OCI-LY1 (cell line): Measurements from ENCODE around the gene OLA1.

ENCODE experiments used
- H2AFZ ChIP-seq: fragments of 200-600 bp; sonication (generic), shearing (Covaris generic); 2 replicates; pipeline ENCODE4 v1.6.0; 2014; ENCODE audit warnings: antibody characterized with exemption, mild to moderate bottlenecking, low read length
- H3F3A ChIP-seq: fragments of 200-600 bp; sonication (generic), shearing (Covaris generic); 2 replicates; pipeline ENCODE4 v1.6.0; 2014; ENCODE audit warnings: mild to moderate bottlenecking, antibody characterized with exemption, low read length, moderate library complexity; ENCODE audit not compliant: insufficient read depth
- H3K27ac ChIP-seq: fragments of 200-600 bp; sonication (generic); 2 replicates; pipeline ENCODE4 v1.5.1; 2014; ENCODE audit warnings: low read length, mixed run types, mild to moderate bottlenecking, low read depth; ENCODE audit not compliant: poor library complexity, severe bottlenecking
- H3K27me3 ChIP-seq: fragments of 200-600 bp; sonication (generic); 2 replicates; pipeline ENCODE4 v1.6.0; 2014; ENCODE audit warnings: antibody characterized with exemption, mild to moderate bottlenecking, low read length, moderate library complexity; ENCODE audit not compliant: insufficient read depth
- H3K36me3 ChIP-seq: fragments of 200-600 bp; sonication (generic); 2 replicates; pipeline ENCODE4 v1.6.1; 2014; ENCODE audit warnings: mild to moderate bottlenecking, antibody characterized with exemption, low read length, moderate library complexity, mixed read lengths; ENCODE audit not compliant: insufficient read depth
- H3K4me1 ChIP-seq: fragments of 200-600 bp; sonication (generic); 2 replicates; pipeline ENCODE4 v1.5.1; 2014; ENCODE audit warnings: mild to moderate bottlenecking, low read length, moderate library complexity; ENCODE audit not compliant: insufficient read depth, severe bottlenecking
- H3K4me2 ChIP-seq: fragments of 200-600 bp; sonication (generic), shearing (Covaris generic); 2 replicates; pipeline ENCODE4 v1.6.1; 2014; ENCODE audit warnings: low read length
- H3K4me3 ChIP-seq: fragments of 200-600 bp; sonication (generic); 2 replicates; pipeline ENCODE4 v1.5.1; 2014; ENCODE audit warnings: low read length, low read depth, mild to moderate bottlenecking, mixed read lengths; ENCODE audit not compliant: poor library complexity, severe bottlenecking
- H3K79me2 ChIP-seq: fragments of 200-600 bp; shearing (Covaris generic); 2 replicates; pipeline ENCODE4 v1.6.1; 2016; ENCODE audit warnings: mixed run types, low read length, mixed read lengths; ENCODE audit not compliant: insufficient read depth
- H3K9ac ChIP-seq: fragments of 200-600 bp; sonication (generic), shearing (Covaris generic); 2 replicates; pipeline ENCODE4 v1.6.1; 2014; ENCODE audit warnings: mild to moderate bottlenecking, low read length, mixed read lengths
- H3K9me2 ChIP-seq: fragments of 200-600 bp; sonication (generic), shearing (Covaris generic); 2 replicates; pipeline ENCODE4 v1.6.1; 2014; ENCODE audit warnings: low read depth, mild to moderate bottlenecking, low read length, mixed read lengths
- H3K9me3 ChIP-seq: fragments of 200-600 bp; shearing (Covaris generic); 2 replicates; pipeline ENCODE4 v1.6.1; 2014; ENCODE audit warnings: low read length, mixed read lengths
- H4K20me1 ChIP-seq: fragments of 200-600 bp; sonication (generic), shearing (Covaris generic); 2 replicates; pipeline ENCODE4 v1.6.0; 2016; ENCODE audit warnings: mild to moderate bottlenecking, low read length; ENCODE audit not compliant: insufficient read depth
- CTCF ChIP-seq: fragments of 200-600 bp; sonication (generic), shearing (Covaris generic); IDR thresholded peaks from 2 replicates; pipeline ENCODE4 v1.5.1; 2017; ENCODE audit warnings: mild to moderate bottlenecking, antibody characterized with exemption, low read length, moderate library complexity, mixed read lengths
- EZH2 ChIP-seq: fragments of 200-600 bp; sonication (generic), shearing (Covaris generic); IDR thresholded peaks from 2 replicates; pipeline ENCODE4 v1.8.0; 2017; ENCODE audit warnings: borderline replicate concordance, mixed run types, mild to moderate bottlenecking, antibody characterized with exemption, low read length, moderate library complexity, mixed read lengths

Gene OLA1

GRCh38 chr2:174120346-174120745, 128.0 kb downstream of the OLA1 start:
- Histone ChIP-seq H3K9me2 (no peaks in the 10 kb centered on the region), H3K27me3 (no peaks in the 10 kb centered on the region), H3K4me2 (no peak overlapping the region), H3K79me2 (no peaks in the 10 kb centered on the region), H4K20me1 (no peaks in the 10 kb centered on the region), H3K27ac (no peak overlapping the region), H3K9me3 (no peaks in the 10 kb centered on the region), H3K9ac (no peak overlapping the region), H3K4me3 (no peak overlapping the region), H3F3A (no peaks in the 10 kb centered on the region; the same call in 1 of the 2 replicates), H3K4me1 (no peaks in the 10 kb centered on the region), H3K36me3 (peaks cover 25% of the 10 kb centered on the region; the same call in 1 of the 2 replicates), H2AFZ (no peak overlapping the region)
- TF ChIP-seq CTCF, result no peak
- TF ChIP-seq EZH2, result no peak

GRCh38 chr2:174117951-174118930, 130.1 kb downstream of the OLA1 start:
- Histone ChIP-seq H3K36me3 (peaks cover 25% of the 10 kb centered on the region; the same call in 1 of the 2 replicates), H3F3A (no peaks in the 10 kb centered on the region; the same call in 1 of the 2 replicates), H3K27me3 (no peaks in the 10 kb centered on the region), H3K9me3 (no peaks in the 10 kb centered on the region), H3K27ac (no peak overlapping the region), H4K20me1 (no peaks in the 10 kb centered on the region), H3K9me2 (no peaks in the 10 kb centered on the region), H2AFZ (no peak overlapping the region), H3K4me2 (no peak overlapping the region), H3K9ac (no peak overlapping the region), H3K4me1 (no peaks in the 10 kb centered on the region), H3K4me3 (no peak overlapping the region), H3K79me2 (no peaks in the 10 kb centered on the region)
- TF ChIP-seq EZH2 (no peak), CTCF (no peak)

GRCh38 chr2:174112073-174112472, 136.3 kb downstream of the OLA1 start:
- no peaks in the 10 kb centered on the region for H3K4me1 ChIP-seq
- no peak for TF ChIP-seq CTCF
- no peak for TF ChIP-seq EZH2

More at GRCh38 chr2:174112073-174112472, 136.3 kb downstream of the OLA1 start:
- Histone ChIP-seq H3F3A (no peaks in the 10 kb centered on the region; the same call in 1 of the 2 replicates), H3K9ac (no peak overlapping the region), H3K9me3 (no peaks in the 10 kb centered on the region), H3K4me2 (no peak overlapping the region), H3K9me2 (no peaks in the 10 kb centered on the region), H3K27ac (no peak overlapping the region), H3K4me3 (no peak overlapping the region), H3K79me2 (no peaks in the 10 kb centered on the region), H3K36me3 (no peaks in the 10 kb centered on the region), H4K20me1 (no peaks in the 10 kb centered on the region), H2AFZ (no peak overlapping the region), H3K27me3 (no peaks in the 10 kb centered on the region)
